Measurements from ENCODE around the gene TEDC1.

DNA sequence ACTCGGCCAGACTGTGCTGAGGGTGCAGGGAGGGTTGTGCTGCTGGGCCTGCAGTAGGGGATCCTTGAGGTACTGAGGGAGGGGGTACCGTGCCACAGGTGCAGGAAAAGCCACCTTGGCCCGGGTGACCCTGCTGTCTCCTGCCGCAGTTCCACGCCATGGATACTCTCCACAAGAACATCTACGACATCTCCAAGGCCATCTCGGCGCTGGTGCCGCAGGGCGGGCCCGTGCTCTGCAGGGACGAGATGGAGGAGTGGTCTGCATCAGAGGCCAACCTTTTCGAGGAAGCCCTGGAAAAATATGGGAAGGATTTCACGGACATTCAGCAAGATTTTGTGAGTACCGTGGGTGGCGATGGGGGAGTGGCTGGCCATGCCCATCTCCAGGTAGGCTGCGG is 30.4 kb upstream of the TEDC1 start:
- TF ChIP-seq POLR2A (IDR thresholded peaks at IDR 0.05) = no peak
- TF ChIP-seq, protein P1, sequence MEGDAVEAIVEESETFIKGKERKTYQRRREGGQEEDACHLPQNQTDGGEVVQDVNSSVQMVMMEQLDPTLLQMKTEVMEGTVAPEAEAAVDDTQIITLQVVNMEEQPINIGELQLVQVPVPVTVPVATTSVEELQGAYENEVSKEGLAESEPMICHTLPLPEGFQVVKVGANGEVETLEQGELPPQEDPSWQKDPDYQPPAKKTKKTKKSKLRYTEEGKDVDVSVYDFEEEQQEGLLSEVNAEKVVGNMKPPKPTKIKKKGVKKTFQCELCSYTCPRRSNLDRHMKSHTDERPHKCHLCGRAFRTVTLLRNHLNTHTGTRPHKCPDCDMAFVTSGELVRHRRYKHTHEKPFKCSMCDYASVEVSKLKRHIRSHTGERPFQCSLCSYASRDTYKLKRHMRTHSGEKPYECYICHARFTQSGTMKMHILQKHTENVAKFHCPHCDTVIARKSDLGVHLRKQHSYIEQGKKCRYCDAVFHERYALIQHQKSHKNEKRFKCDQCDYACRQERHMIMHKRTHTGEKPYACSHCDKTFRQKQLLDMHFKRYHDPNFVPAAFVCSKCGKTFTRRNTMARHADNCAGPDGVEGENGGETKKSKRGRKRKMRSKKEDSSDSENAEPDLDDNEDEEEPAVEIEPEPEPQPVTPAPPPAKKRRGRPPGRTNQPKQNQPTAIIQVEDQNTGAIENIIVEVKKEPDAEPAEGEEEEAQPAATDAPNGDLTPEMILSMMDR (IDR thresholded peaks at IDR 0.05) = no peak

Data from body of pancreas (tissue), 4 donors.